Endodermal cell (in vitro differentiated cells): Measurements from ENCODE around the gene CD320. TPM values are rescaled to one million over a fixed set of nuclear protein-coding genes. Genes with fewer than 3 reads are reported as not detected.
"Not testable (repeated sequence)": the region's sequence is repeated elsewhere in the genome, so short reads cannot be mapped to it uniquely, and the experiment has no call there.

Experiments
- DNase-seq: peaks from one replicate; pipeline ENCODE4 v3.0.0-alpha.2; 2017
- H3K27ac ChIP-seq: 2 replicates; pipeline ENCODE4 v1.5.1; 2013; ENCODE audit warnings: mild to moderate bottlenecking, low read depth, low read length, moderate library complexity
- H3K27me3 ChIP-seq: 2 replicates; pipeline ENCODE4 v1.6.1; 2013; ENCODE audit warnings: mild to moderate bottlenecking, low read length, moderate library complexity; ENCODE audit not compliant: insufficient read depth, control insufficient read depth, poor library complexity, severe bottlenecking
- H3K36me3 ChIP-seq: 2 replicates; pipeline ENCODE4 v1.7.0; 2013; ENCODE audit warnings: mild to moderate bottlenecking, low read length, moderate library complexity; ENCODE audit not compliant: control insufficient read depth, insufficient read depth
- H3K4me1 ChIP-seq: one replicate; pipeline ENCODE4 v1.7.0; 2013; ENCODE audit warnings: low read length; ENCODE audit not compliant: control insufficient read depth, insufficient read depth
- H3K4me3 ChIP-seq: 2 replicates; pipeline ENCODE4 v1.5.1; 2013; ENCODE audit warnings: mild to moderate bottlenecking, low read length, moderate library complexity
- H3K9ac ChIP-seq: 2 replicates; pipeline ENCODE4 v1.6.1; 2013; ENCODE audit warnings: mild to moderate bottlenecking, low read length, moderate library complexity; ENCODE audit not compliant: poor library complexity, severe bottlenecking; ENCODE audit errors: extremely low read depth
- H3K9me3 ChIP-seq: 2 replicates; pipeline ENCODE4 v1.6.1; 2013; ENCODE audit warnings: mild to moderate bottlenecking, low read length, moderate library complexity; ENCODE audit not compliant: control insufficient read depth
- H3K27ac Mint-ChIP-seq: 2 replicates; pipeline ENCODE4 v1.8.0; 2020; ENCODE audit warnings: mixed read lengths
- H3K27me3 Mint-ChIP-seq: 2 replicates; pipeline ENCODE4 v1.8.0; 2021; ENCODE audit warnings: mild to moderate bottlenecking, mixed read lengths; ENCODE audit not compliant: insufficient read depth
- H3K36me3 Mint-ChIP-seq: 2 replicates; pipeline ENCODE4 v1.8.0; 2020; ENCODE audit warnings: low read depth, mixed read lengths
- H3K4me1 Mint-ChIP-seq: 2 replicates; pipeline ENCODE4 v1.8.0; 2020; ENCODE audit warnings: mixed read lengths
- H3K4me3 Mint-ChIP-seq: 2 replicates; pipeline ENCODE4 v1.8.0; 2020; ENCODE audit warnings: mild to moderate bottlenecking, moderate library complexity, mixed read lengths
- H3K9me3 Mint-ChIP-seq: 2 replicates; pipeline ENCODE4 v1.8.0; 2020; ENCODE audit warnings: mild to moderate bottlenecking, mixed read lengths
- CTCF ChIP-seq: fragments of 200-600 bp; sonication (generic); conservative IDR thresholded peaks from 2 replicates; pipeline ENCODE4 v1.5.0; 2021; ENCODE audit warnings: antibody characterized with exemption, mild to moderate bottlenecking
- WGBS, 2 experiments: methylation state at CpG; one replicate each; pipeline versions ENCODE4 v1.1.5 to v1.1.7; 2013; ENCODE audit warnings: missing lambda C conversion rate in 2 of 2, mixed read lengths in 1 of 2; ENCODE audit not compliant: insufficient coverage in 1 of 2, insufficient read length in 1 of 2; 5-methylcytosine and 5-hydroxymethylcytosine counted together
- total RNA-seq, 2 donors: library from RNA; stranded (reverse); fragmentation: NEBNext Ultra II Directional in 1 of 2; extraction: Animal tissue kit (Norgen Biotek cat#: 25700) in 1 of 2; gene quantifications; 2 replicates in 1 of 2; 3 replicates in 1 of 2; pipeline ENCODE4 v1.2.1, GENCODE V29; 2021

Gene CD320
- total RNA-seq, 2 donors from 2014 or later: 63.4 to 72.7 TPM

GRCh38 chr19:8269724-8270123 lies 38.4 kb downstream of the CD320 start:
- H3K27me3 ChIP-seq: no peaks in the 10 kb centered on the region
- no peaks in the 10 kb centered on the region for H3K9me3 ChIP-seq
- Mint-ChIP-seq H3K27ac (no peak overlapping the region), H3K27me3 (peaks cover 5% of the 10 kb centered on the region), H3K4me1 (peaks cover 5% of the 10 kb centered on the region), H3K9me3 (no peaks in the 10 kb centered on the region), H3K36me3 (no peaks in the 10 kb centered on the region), H3K4me3 (no peak overlapping the region)
- TF ChIP-seq CTCF: no peak
- no peak overlapping the region for H3K9ac ChIP-seq
- H3K4me3 ChIP-seq: no peak overlapping the region
- DNase-seq: no peak
- WGBS, 2 experiments: 88 to 100% methylated on average over 1 to 3 of the region's 3 CpGs
- no peak overlapping the region for H3K27ac ChIP-seq
- H3K4me1 ChIP-seq: no peaks in the 10 kb centered on the region
- no peaks in the 10 kb centered on the region for H3K36me3 ChIP-seq

- Mint-ChIP-seq H3K4me3 (no peak overlapping the region), H3K4me1 (peaks cover 5% of the 10 kb centered on the region), H3K27me3 (peaks cover 5% of the 10 kb centered on the region), H3K36me3 (peaks cover 21% of the 10 kb centered on the region), H3K9me3 (no peaks in the 10 kb centered on the region), H3K27ac (no peak overlapping the region)
- DNase-seq: no peak
- TF ChIP-seq CTCF: no peak
- no peaks in the 10 kb centered on the region for H3K9me3 ChIP-seq
- no peaks in the 10 kb centered on the region for H3K27me3 ChIP-seq
- no peak overlapping the region for H3K27ac ChIP-seq
- H3K36me3 ChIP-seq: peaks cover 19% of the 10 kb centered on the region
- H3K4me1 ChIP-seq: no peaks in the 10 kb centered on the region
- no peak overlapping the region for H3K9ac ChIP-seq
- 83 to 90% methylated on average over 1 to 3 of the region's 3 CpGs for WGBS, 2 experiments
- no peak overlapping the region for H3K4me3 ChIP-seq
Measured at GRCh38 chr19:8265872-8266271, 42.3 kb downstream of the CD320 start.

GRCh38 chr19:8264248-8264647 lies 43.9 kb downstream of the CD320 start:
- H3K27ac ChIP-seq, H3K9me3 ChIP-seq, H3K9me3 Mint-ChIP-seq, H3K4me3 Mint-ChIP-seq, H3K4me3 ChIP-seq, H3K4me1 Mint-ChIP-seq, H3K4me1 ChIP-seq, H3K27me3 Mint-ChIP-seq, H3K9ac ChIP-seq, H3K27me3 ChIP-seq, DNase-seq, H3K27ac Mint-ChIP-seq: not testable (repeated sequence)
- H3K36me3 Mint-ChIP-seq: peaks cover 31% of the 10 kb centered on the region
- WGBS, 2 experiments: 76 to 99% methylated on average over 3 to 4 of the region's 4 CpGs
- peaks cover 25% of the 10 kb centered on the region for H3K36me3 ChIP-seq

- Mint-ChIP-seq H3K4me1 (peaks cover 6% of the 10 kb centered on the region), H3K9me3 (no peaks in the 10 kb centered on the region), H3K27me3 (no peaks in the 10 kb centered on the region), H3K36me3 (peaks cover 45% of the 10 kb centered on the region), H3K4me3 (no peak overlapping the region), H3K27ac (no peak overlapping the region)
- no peak overlapping the region for H3K9ac ChIP-seq
- TF ChIP-seq CTCF: no peak
- H3K27ac ChIP-seq: no peak overlapping the region
- 92 to 100% methylated on average over 2 to 6 of the region's 6 CpGs for WGBS, 2 experiments
- H3K36me3 ChIP-seq: peaks cover 40% of the 10 kb centered on the region
- H3K4me1 ChIP-seq: no peaks in the 10 kb centered on the region
- DNase-seq: no peak
- no peaks in the 10 kb centered on the region for H3K27me3 ChIP-seq
- no peak overlapping the region for H3K4me3 ChIP-seq
- no peaks in the 10 kb centered on the region for H3K9me3 ChIP-seq
Measured at GRCh38 chr19:8262431-8262830, 45.7 kb downstream of the CD320 start.
